Testis (tissue), 2 donors: ENCODE data around the gene ATRN.

Experiments
- CTCF ChIP-seq, 3 experiments: fragments of 450-650 bp in 2 of 3; fragments of 200-600 bp in 1 of 3; sonication (generic) in 1 of 3; IDR thresholded peaks; one replicate each; pipeline ENCODE4 v1.5.1; 2016 to 2019; ENCODE audit warnings: antibody characterized with exemption in 3 of 3, mild to moderate bottlenecking in 2 of 3, moderate library complexity in 1 of 3
- POLR2A ChIP-seq: fragments of 450-650 bp; IDR thresholded peaks from one replicate; pipeline ENCODE4 v1.6.1; 2017; ENCODE audit warnings: antibody characterized with exemption, mild to moderate bottlenecking, moderate library complexity

- TF ChIP-seq CTCF (IDR thresholded peaks at IDR 0.05) (no peak), POLR2A (no peak)
Observed at GRCh38 chr20:3592931-3593330, 122.1 kb downstream of the ATRN start.
